NCI-H526 treated with DMSO at 0.1 percent for 48 hours (cell line): ENCODE data around the gene MPRIP.
A peak's percentile ranks its signal among the peaks of the same experiment; 100 is the strongest.
"Not testable (repeated sequence)": the region's sequence is repeated elsewhere in the genome, so short reads cannot be mapped to it uniquely, and the experiment has no call there.

Source experiments
- DNase-seq: peaks from one replicate; lab custom pipeline; 2025; lab: John Stamatoyannopoulos, UW

The MPRIP gene

GRCh38 chr17:17147821-17148220, 105.6 kb downstream of the MPRIP start:
- DNase-seq = no peak

GRCh38 chr17:17149520-17150447, 107.5 kb downstream of the MPRIP start:
- no peak for DNase-seq

- no peak for DNase-seq
Measured at GRCh38 chr17:17150448-17150800, 108.2 kb downstream of the MPRIP start.

- no peak for DNase-seq
Measured at GRCh38 chr17:17151055-17151454, 108.8 kb downstream of the MPRIP start.

- no peak for DNase-seq
Measured at GRCh38 chr17:17151541-17151940, 109.3 kb downstream of the MPRIP start.

GRCh38 chr17:17151962-17152361, 109.7 kb downstream of the MPRIP start:
- DNase-seq = no peak

- DNase-seq = no peak
Measured at GRCh38 chr17:17152385-17152784, 110.1 kb downstream of the MPRIP start.

- DNase-seq = no peak
Measured at GRCh38 chr17:17153071-17153470, 110.8 kb downstream of the MPRIP start.

- no peak for DNase-seq
Measured at GRCh38 chr17:17153709-17154108, 111.5 kb downstream of the MPRIP start.

- no peak for DNase-seq
Measured at GRCh38 chr17:17154556-17154955, 112.3 kb downstream of the MPRIP start.

GRCh38 chr17:17154981-17155380, 112.7 kb downstream of the MPRIP start:
- DNase-seq = no peak

- no peak for DNase-seq
Measured at GRCh38 chr17:17155568-17155967, 113.3 kb downstream of the MPRIP start.

GRCh38 chr17:17156107-17156506, 113.8 kb downstream of the MPRIP start:
- DNase-seq = peak; percentile 32

- no peak for DNase-seq
Measured at GRCh38 chr17:17156511-17156910, 114.3 kb downstream of the MPRIP start.

- DNase-seq = no peak
Measured at GRCh38 chr17:17157041-17157440, 114.8 kb downstream of the MPRIP start.

- not testable (repeated sequence) for DNase-seq
Measured at GRCh38 chr17:17158506-17158905, 116.2 kb downstream of the MPRIP start.

- DNase-seq = no peak
Measured at GRCh38 chr17:17159571-17159970, 117.3 kb downstream of the MPRIP start.

- DNase-seq = no peak
Measured at GRCh38 chr17:17161121-17161520, 118.9 kb downstream of the MPRIP start.

GRCh38 chr17:17161759-17162158, 119.5 kb downstream of the MPRIP start:
- DNase-seq = no peak

- no peak for DNase-seq
Measured at GRCh38 chr17:17164156-17164555, 121.9 kb downstream of the MPRIP start.

GRCh38 chr17:17164676-17165075, 122.4 kb downstream of the MPRIP start:
- no peak for DNase-seq

- DNase-seq = no peak
Measured at GRCh38 chr17:17165666-17166308, 123.5 kb downstream of the MPRIP start.

- DNase-seq = no peak
Measured at GRCh38 chr17:17166446-17166845, 124.2 kb downstream of the MPRIP start.
